ENCODE measurements around the gene DDC.

Gene DDC

DNA sequence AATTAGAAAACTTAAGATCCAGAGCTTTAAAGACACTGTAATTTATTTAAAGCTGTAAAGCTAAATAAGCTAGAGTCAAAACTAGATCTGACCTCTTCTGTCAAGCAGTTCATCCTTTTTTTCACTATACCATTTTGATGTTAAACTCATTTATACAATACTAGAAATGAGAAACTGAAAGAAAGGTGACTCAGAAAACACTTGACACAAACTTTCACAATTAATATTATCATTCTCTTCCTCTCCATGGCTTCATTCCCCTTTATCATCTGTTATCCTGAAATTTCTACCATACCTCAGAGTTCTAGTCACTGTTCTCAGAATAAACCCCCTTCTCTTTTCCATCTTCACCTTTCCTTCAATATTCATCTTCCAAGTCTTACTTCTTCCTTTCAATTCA is 116.4 kb downstream of the DDC start:
- H3K4me3 ChIP-seq (ENCODE audit: insufficient read depth, low read length, poor library complexity, severe bottlenecking) = peak overlapping the region; percentile 72
- no peaks in the 10 kb centered on the region for H3K9me2 ChIP-seq (replicated peaks; ENCODE audit: insufficient read depth, low read length)
- peak overlapping the region; percentile 75 for H3K4me2 ChIP-seq (ENCODE audit: low read depth, low read length, poor library complexity, severe bottlenecking)

DNA sequence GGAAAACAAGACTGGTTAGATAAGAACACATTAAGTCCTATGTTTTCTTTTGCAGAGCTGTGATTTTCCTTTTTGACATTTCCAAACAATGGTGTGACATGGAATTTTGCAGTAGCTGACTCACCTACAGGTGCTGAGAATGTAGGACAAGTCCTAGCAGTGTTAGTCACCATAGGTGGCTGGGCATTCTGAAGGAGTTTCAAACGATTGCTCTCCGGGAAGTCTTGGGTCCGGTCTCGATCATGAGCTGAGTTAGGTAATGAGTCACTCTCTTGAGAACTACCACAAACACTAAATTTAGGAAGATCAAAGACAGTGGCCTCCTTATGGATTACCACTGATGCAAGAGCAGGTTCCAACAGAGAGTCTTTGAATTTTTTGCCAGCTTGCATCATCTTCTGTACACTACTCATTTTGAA is 118.7 kb downstream of the DDC start:
- no peak overlapping the region for H3K27ac ChIP-seq (ENCODE audit: low read depth, low read length)
- H3K79me2 ChIP-seq (ENCODE audit: insufficient read depth, low read length) = peaks cover 85% of the 10 kb centered on the region
- no peak overlapping the region for H3K9ac ChIP-seq (ENCODE audit: low read length)
- no peak overlapping the region for H2AFZ ChIP-seq (ENCODE audit: low read depth, low read length, severe bottlenecking)
- H3F3A ChIP-seq (ENCODE audit: insufficient read depth) = peaks cover 18% of the 10 kb centered on the region; the same call in 1 of the 2 replicates
- no peak overlapping the region for H3K4me2 ChIP-seq (ENCODE audit: low read depth, low read length, poor library complexity, severe bottlenecking)
- no peak for TF ChIP-seq EZH2phosphoT487 (conservative IDR thresholded peaks at IDR 0.05; ENCODE audit: low read length)
- TF ChIP-seq, protein P1, sequence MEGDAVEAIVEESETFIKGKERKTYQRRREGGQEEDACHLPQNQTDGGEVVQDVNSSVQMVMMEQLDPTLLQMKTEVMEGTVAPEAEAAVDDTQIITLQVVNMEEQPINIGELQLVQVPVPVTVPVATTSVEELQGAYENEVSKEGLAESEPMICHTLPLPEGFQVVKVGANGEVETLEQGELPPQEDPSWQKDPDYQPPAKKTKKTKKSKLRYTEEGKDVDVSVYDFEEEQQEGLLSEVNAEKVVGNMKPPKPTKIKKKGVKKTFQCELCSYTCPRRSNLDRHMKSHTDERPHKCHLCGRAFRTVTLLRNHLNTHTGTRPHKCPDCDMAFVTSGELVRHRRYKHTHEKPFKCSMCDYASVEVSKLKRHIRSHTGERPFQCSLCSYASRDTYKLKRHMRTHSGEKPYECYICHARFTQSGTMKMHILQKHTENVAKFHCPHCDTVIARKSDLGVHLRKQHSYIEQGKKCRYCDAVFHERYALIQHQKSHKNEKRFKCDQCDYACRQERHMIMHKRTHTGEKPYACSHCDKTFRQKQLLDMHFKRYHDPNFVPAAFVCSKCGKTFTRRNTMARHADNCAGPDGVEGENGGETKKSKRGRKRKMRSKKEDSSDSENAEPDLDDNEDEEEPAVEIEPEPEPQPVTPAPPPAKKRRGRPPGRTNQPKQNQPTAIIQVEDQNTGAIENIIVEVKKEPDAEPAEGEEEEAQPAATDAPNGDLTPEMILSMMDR (IDR thresholded peaks at IDR 0.05; ENCODE audit: insufficient read depth, low read length, poor library complexity, severe bottlenecking) = no peak
- H4K20me1 ChIP-seq (ENCODE audit: low read depth, low read length) = peaks cover 26% of the 10 kb centered on the region
- no peak overlapping the region for H3K4me3 ChIP-seq (ENCODE audit: insufficient read depth, low read length, poor library complexity, severe bottlenecking)
- no peaks in the 10 kb centered on the region for H3K9me2 ChIP-seq (replicated peaks; ENCODE audit: insufficient read depth, low read length)
- peaks cover 55% of the 10 kb centered on the region for H3K36me3 ChIP-seq (ENCODE audit: low read length)
- H3K9me3 ChIP-seq (ENCODE audit: insufficient read depth, low read length) = no peaks in the 10 kb centered on the region
- no peaks in the 10 kb centered on the region for H3K27me3 ChIP-seq (ENCODE audit: low read length)

More for the DNA sequence above, 116.4 kb downstream of the DDC start:
- peaks cover 42% of the 10 kb centered on the region for H3K36me3 ChIP-seq (ENCODE audit: low read length)
- peak overlapping the region; percentile 10; the same call in 1 of the 2 replicates for H3K27ac ChIP-seq (ENCODE audit: low read depth, low read length)
- peaks cover 63% of the 10 kb centered on the region for H3K79me2 ChIP-seq (ENCODE audit: insufficient read depth, low read length)
- H3K9ac ChIP-seq (ENCODE audit: low read length) = peak overlapping the region; percentile 83
- no peaks in the 10 kb centered on the region for H3K9me3 ChIP-seq (ENCODE audit: insufficient read depth, low read length)
- no peak overlapping the region for H2AFZ ChIP-seq (ENCODE audit: low read depth, low read length, severe bottlenecking)
- peaks cover 23% of the 10 kb centered on the region for H4K20me1 ChIP-seq (ENCODE audit: low read depth, low read length)
- no peak for TF ChIP-seq EZH2phosphoT487 (conservative IDR thresholded peaks at IDR 0.05; ENCODE audit: low read length)
- TF ChIP-seq, protein P1 (IDR thresholded peaks at IDR 0.05; ENCODE audit: insufficient read depth, low read length, poor library complexity, severe bottlenecking) = no peak
- no peaks in the 10 kb centered on the region for H3K27me3 ChIP-seq (ENCODE audit: low read length)
- peaks cover 19% of the 10 kb centered on the region; the same call in 1 of the 2 replicates for H3F3A ChIP-seq (ENCODE audit: insufficient read depth)

DNA sequence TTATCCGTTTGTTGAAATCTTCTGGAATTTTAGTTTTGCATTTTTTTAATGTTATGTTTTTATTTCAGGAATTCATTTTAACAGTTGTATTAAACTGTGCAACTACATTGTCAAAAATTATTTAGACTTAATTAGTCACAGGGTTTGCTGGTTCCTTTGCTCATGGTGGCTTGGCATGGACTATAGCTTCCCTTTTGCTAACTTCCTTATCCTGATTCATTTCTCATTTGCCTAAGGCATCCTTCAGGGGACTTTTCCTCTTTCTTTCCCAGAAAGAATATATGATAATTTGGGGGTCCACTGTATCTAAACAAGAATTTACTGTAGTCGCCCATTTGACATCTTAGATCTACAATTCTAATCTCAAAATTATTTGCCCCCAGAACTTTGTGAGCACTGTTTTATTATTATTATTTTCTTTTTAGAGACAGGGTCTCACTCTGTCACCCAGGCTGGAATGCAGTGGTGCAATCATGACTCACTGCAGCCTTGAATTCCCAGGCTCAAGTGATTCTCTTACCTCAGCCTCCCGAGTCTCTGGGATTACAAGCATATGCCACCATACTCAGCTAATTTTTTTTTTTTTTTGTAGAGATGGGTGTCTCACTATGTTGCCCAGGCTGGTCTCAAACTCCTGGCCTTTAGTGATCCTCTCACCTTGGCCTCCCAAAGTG is 128.9 kb downstream of the DDC start:
- H3K4me2 ChIP-seq (ENCODE audit: low read depth, low read length, poor library complexity, severe bottlenecking) = no peak overlapping the region
- no peak overlapping the region for H3K4me3 ChIP-seq (ENCODE audit: insufficient read depth, low read length, poor library complexity, severe bottlenecking)
- no peaks in the 10 kb centered on the region for H3K27me3 ChIP-seq (ENCODE audit: low read length)
- no peak overlapping the region for H3K27ac ChIP-seq (ENCODE audit: low read depth, low read length)
- TF ChIP-seq, protein P1 (IDR thresholded peaks at IDR 0.05; ENCODE audit: insufficient read depth, low read length, poor library complexity, severe bottlenecking) = no peak
- TF ChIP-seq EZH2phosphoT487 (conservative IDR thresholded peaks at IDR 0.05; ENCODE audit: low read length) = no peak
- H3K9me3 ChIP-seq (ENCODE audit: insufficient read depth, low read length) = no peaks in the 10 kb centered on the region
- peaks cover 15% of the 10 kb centered on the region for H3F3A ChIP-seq (ENCODE audit: insufficient read depth)
- H3K9ac ChIP-seq (ENCODE audit: low read length) = no peak overlapping the region
- H3K36me3 ChIP-seq (ENCODE audit: low read length) = peaks cover 17% of the 10 kb centered on the region
- no peaks in the 10 kb centered on the region for H4K20me1 ChIP-seq (ENCODE audit: low read depth, low read length)
- no peaks in the 10 kb centered on the region for H3K9me2 ChIP-seq (replicated peaks; ENCODE audit: insufficient read depth, low read length)
- no peak overlapping the region for H2AFZ ChIP-seq (ENCODE audit: low read depth, low read length, severe bottlenecking)
- H3K79me2 ChIP-seq (ENCODE audit: insufficient read depth, low read length) = peaks cover 20% of the 10 kb centered on the region
